Kidney epithelial cell (primary cell): ENCODE results near the gene HGFAC. TPM values are rescaled to one million over a fixed set of nuclear protein-coding genes. Genes with fewer than 3 reads are reported as not detected.

Source experiments
- DNase-seq: peaks from one replicate; pipeline ENCODE4 v3.0.0-alpha.2; 2010; ENCODE audit warnings: low read depth
- H3K27me3 ChIP-seq: 2 replicates; pipeline ENCODE4 v1.6.0; 2011; ENCODE audit warnings: low read length; ENCODE audit not compliant: control insufficient read depth, insufficient read depth
- H3K36me3 ChIP-seq: 2 replicates; pipeline ENCODE4 v1.5.1; 2011; ENCODE audit warnings: low read length; ENCODE audit not compliant: control insufficient read depth, insufficient read depth
- H3K4me3 ChIP-seq: 2 replicates; pipeline ENCODE4 v1.5.1; 2011; ENCODE audit warnings: low read depth, mild to moderate bottlenecking, control low read depth, low read length
- total RNA-seq: library from RNA; depleted of rRNA; stranded (reverse); fragments of >200 nt; gene quantifications from 2 replicates; pipeline ENCODE4 v1.2.3, GENCODE V29; 2015
- TF ChIP-seq, protein P1 (sequence below): IDR thresholded peaks from 2 replicates; pipeline ENCODE4 v1.5.1; 2011; ENCODE audit warnings: mild to moderate bottlenecking, moderate library complexity, low read length, control low read depth, inconsistent platforms; ENCODE audit not compliant: insufficient read depth, poor library complexity, severe bottlenecking

HGFAC gene
- total RNA-seq, 1 donor from 2014 or later: not detected

DNA sequence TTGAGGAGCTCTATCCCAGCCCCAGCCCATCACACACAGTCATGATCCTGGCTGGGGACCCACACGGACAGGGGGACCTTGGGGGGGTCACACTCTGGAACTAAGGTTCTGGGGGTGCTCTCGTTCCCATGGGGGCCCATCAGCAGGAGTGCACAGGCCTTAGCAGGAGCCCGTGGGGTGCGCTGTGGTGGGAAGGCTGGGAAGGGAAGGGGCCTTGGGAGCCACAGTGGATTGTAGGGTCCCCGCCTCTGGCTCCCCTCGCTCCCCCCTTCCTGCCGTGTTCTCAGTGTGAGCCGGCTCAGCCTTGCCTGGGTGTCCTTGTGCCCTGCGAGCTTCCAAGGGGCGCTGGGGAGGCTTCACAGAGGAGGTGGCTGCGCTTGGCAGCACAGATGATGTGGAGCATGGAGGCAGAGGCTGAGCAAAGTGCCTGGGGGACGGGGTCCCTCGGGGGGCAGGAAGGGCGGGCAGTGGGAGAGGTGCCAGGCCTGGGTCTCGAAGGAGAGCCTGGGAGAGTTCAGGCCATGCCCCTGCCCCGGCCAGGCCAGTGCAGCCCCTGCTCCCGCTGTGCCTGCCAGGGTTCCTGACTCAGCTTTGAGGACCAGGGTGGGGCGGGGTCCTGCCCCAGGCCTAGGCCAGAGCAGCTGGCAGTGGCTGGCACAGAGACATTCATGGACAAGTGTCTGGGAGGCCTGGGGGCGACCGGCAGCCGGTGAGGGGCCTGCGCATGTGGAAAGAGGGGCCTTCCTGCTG lies 5.5 kb upstream of the HGFAC start:
- Histone ChIP-seq H3K4me3 (no peak overlapping the region), H3K36me3 (peaks cover 1% of the 10 kb centered on the region), H3K27me3 (no peaks in the 10 kb centered on the region)
- no peak for DNase-seq
- TF ChIP-seq, protein P1, sequence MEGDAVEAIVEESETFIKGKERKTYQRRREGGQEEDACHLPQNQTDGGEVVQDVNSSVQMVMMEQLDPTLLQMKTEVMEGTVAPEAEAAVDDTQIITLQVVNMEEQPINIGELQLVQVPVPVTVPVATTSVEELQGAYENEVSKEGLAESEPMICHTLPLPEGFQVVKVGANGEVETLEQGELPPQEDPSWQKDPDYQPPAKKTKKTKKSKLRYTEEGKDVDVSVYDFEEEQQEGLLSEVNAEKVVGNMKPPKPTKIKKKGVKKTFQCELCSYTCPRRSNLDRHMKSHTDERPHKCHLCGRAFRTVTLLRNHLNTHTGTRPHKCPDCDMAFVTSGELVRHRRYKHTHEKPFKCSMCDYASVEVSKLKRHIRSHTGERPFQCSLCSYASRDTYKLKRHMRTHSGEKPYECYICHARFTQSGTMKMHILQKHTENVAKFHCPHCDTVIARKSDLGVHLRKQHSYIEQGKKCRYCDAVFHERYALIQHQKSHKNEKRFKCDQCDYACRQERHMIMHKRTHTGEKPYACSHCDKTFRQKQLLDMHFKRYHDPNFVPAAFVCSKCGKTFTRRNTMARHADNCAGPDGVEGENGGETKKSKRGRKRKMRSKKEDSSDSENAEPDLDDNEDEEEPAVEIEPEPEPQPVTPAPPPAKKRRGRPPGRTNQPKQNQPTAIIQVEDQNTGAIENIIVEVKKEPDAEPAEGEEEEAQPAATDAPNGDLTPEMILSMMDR: no peak

DNA sequence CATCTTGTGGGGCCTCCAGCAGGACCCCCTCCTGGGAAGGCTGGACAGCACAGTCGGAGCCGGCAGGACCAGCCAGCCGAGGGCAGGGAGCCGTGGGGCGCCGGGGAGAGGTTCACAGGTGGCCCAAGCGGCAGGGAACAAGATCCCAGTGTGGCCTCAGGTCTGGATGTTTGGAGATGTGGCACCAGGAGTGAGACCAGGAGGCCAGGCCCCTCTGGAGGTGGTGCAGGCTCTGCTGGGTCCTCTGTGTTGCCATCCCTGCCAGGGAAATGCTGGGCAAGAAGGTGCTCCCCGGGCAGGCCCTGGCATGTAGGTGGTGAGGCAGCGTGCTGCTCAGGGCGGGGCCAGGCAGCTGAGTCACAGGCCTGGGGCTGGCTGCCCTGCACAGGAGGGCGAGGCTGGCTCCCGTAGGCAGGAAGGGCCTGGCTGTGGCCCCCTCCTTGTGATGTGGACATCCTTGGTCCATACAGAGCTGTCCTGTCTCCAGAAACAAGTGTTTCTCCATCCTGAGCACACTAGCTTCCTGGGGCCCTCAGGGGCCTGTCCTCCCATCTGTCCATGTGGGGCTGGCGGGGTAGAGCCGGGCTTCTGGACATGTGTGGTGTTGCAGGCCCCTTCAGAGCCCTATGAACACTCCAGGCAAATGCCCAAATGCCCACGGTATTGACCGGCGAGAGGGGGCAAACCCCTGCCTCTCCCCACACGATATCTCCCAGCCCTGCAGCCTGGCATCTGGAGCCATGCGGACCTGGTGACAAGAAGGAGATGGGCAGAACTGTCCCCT lies 4.8 kb upstream of the HGFAC start:
- DNase-seq: peak; percentile 49
- Histone ChIP-seq H3K27me3 (no peaks in the 10 kb centered on the region), H3K36me3 (peaks cover 1% of the 10 kb centered on the region), H3K4me3 (no peak overlapping the region)
- TF ChIP-seq, protein P1: no peak

DNA sequence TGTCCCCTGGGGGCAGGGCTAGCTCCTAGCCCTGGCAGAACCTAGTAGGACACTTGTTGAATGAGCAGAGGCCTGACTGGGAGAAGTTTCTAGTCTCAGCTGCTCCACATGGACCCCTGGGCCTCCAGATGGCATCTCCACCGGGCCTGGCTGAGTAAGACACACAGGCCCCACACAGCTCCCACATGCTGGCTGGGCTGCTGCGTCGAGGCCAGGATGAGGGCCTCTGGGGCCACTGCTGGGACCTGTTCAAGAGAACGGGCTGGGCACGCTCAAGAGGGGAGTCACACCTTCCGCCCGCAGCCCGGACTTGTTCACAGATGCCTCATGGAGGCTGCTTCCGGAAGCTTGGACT lies 4.2 kb upstream of the HGFAC start:
- DNase-seq: no peak
- Histone ChIP-seq H3K27me3 (no peaks in the 10 kb centered on the region), H3K4me3 (no peak overlapping the region), H3K36me3 (peaks cover 1% of the 10 kb centered on the region)
- TF ChIP-seq, protein P1: no peak

DNA sequence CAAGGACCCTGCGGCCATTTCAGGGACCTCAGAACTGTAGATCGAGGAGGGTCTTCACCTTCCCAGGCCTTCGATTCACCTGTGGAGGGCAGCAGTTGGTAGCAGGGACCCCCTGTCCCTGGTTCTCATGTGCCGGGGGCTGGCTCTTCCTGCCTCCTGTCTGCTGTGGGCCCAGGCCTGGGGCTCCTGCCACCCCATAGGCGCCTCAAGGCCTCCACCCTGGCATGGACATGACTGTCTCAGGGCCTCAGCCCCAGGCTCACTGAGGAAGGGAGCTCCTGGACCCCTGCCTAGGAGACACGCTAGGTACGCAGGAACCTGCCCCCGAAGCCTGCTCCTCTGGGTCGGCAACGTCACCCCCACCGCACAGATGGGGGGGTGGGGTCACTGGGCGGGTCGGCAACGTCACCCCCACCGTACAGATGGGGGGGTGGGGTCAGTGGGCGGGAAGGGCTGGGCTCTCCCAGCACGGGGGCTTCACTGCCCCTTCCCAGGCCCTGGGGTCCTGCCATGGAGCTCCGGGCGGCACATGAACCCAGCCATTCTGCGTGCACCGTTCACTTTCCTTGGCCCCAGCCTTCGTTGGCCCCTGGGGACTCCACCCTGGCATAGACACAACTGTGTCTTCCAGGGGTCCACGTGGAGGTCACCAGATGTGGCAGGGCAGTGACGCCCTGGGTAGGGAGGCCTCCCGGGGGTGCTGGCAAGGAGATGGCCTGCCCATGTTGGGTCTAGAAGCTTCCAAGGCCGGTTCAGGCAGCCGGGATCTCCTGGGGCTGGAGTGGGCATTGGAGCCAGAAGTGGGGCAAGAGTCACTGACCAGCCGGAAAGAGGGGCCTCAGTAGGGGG lies 3.5 kb upstream of the HGFAC start:
- TF ChIP-seq, protein P1: no peak
- Histone ChIP-seq H3K36me3 (peaks cover under 1% of the 10 kb centered on the region), H3K27me3 (no peaks in the 10 kb centered on the region), H3K4me3 (no peak overlapping the region)
- no peak for DNase-seq

DNA sequence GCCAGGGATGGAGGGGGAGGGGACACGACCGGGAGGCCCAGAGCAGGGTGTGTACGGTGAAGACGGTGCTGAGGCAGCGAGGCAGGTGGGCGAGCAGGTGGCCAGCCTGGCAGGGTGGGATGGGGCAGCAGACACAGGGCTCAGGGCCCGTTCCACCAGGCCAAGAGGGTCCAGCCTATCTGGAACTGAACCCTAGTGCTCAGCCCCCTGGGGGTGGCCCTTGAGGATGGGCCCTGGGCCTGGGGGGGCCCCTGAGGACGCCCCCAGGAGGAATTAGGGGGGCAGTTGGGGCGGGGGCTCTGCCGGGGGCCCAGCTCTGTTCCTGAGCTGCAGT lies 3.0 kb upstream of the HGFAC start:
- H3K36me3 ChIP-seq: no peaks in the 10 kb centered on the region
- no peak overlapping the region for H3K4me3 ChIP-seq
- TF ChIP-seq, protein P1: no peak
- no peaks in the 10 kb centered on the region for H3K27me3 ChIP-seq
- no peak for DNase-seq
